NCI-H526 treated with DMSO at 0.1 percent for 48 hours (cell line): Measurements from ENCODE around the gene ETV1.

Experiments
- DNase-seq: peaks from one replicate; lab custom pipeline; 2025; lab: John Stamatoyannopoulos, UW

The ETV1 gene

GRCh38 chr7:13879994-13880686, 109.3 kb downstream of the ETV1 start:
- no peak for DNase-seq

GRCh38 chr7:13879143-13879542, 110.3 kb downstream of the ETV1 start:
- no peak for DNase-seq

GRCh38 chr7:13878154-13878553, 111.3 kb downstream of the ETV1 start:
- DNase-seq: no peak

GRCh38 chr7:13875496-13876074, 113.9 kb downstream of the ETV1 start:
- DNase-seq: no peak

- no peak for DNase-seq
Measured at GRCh38 chr7:13874783-13875182, 114.7 kb downstream of the ETV1 start.

- DNase-seq: no peak
Measured at GRCh38 chr7:13872709-13873108, 116.8 kb downstream of the ETV1 start.

GRCh38 chr7:13871008-13871407, 118.5 kb downstream of the ETV1 start:
- DNase-seq: no peak

GRCh38 chr7:13860734-13861133, 128.7 kb downstream of the ETV1 start:
- DNase-seq: no peak

- no peak for DNase-seq
Measured at GRCh38 chr7:13856012-13856411, 133.5 kb downstream of the ETV1 start.

- DNase-seq: no peak
Measured at GRCh38 chr7:13852281-13852968, 137.0 kb downstream of the ETV1 start.

- no peak for DNase-seq
Measured at GRCh38 chr7:13851736-13852135, 137.7 kb downstream of the ETV1 start.

- no peak for DNase-seq
Measured at GRCh38 chr7:13850185-13850752, 139.2 kb downstream of the ETV1 start.

GRCh38 chr7:13849163-13849892, 140.1 kb downstream of the ETV1 start:
- DNase-seq: no peak

GRCh38 chr7:13848681-13849131, 140.8 kb downstream of the ETV1 start:
- DNase-seq: no peak

GRCh38 chr7:13846386-13846785, 143.1 kb downstream of the ETV1 start:
- DNase-seq: no peak

GRCh38 chr7:13845601-13846000, 143.9 kb downstream of the ETV1 start:
- DNase-seq: no peak

GRCh38 chr7:13844954-13845353, 144.5 kb downstream of the ETV1 start:
- DNase-seq: no peak

GRCh38 chr7:13841284-13841683, 148.2 kb downstream of the ETV1 start:
- DNase-seq: no peak
